Lung (tissue), 12 donors: ENCODE data around the gene DCDC2C. TPM values are rescaled to one million over a fixed set of nuclear protein-coding genes. Genes with fewer than 3 reads are reported as not detected.

Source experiments
- ATAC-seq: fragments of 200-7000 bp; cut with Tn5 transposase; one replicate; pipeline ENCODE4 v1.9.1; 2020; ENCODE audit warnings: moderate number of reproducible peaks; ENCODE audit not compliant: insufficient read depth, low FRiP score
- DNase-seq, 3 donors: peaks; one replicate each; pipeline ENCODE4 v3.0.0-alpha.2; 2013 to 2017
- H3K27ac ChIP-seq, 2 donors: one replicate each; pipeline ENCODE4 v1.5.1; 2013; ENCODE audit warnings: mild to moderate bottlenecking in 2 of 2, moderate library complexity in 2 of 2, control low read depth in 1 of 2, inconsistent platforms in 1 of 2, low read depth in 1 of 2, low read length in 1 of 2
- H3K27me3 ChIP-seq, 3 donors: one replicate each; pipeline ENCODE4 v1.5.1; 2013; ENCODE audit warnings: low read length in 2 of 3; ENCODE audit not compliant: control insufficient read depth in 3 of 3, insufficient read depth in 3 of 3
- H3K36me3 ChIP-seq, 4 donors: one replicate each; pipeline ENCODE4 v1.5.1; 2013; ENCODE audit warnings: low read length in 4 of 4, mild to moderate bottlenecking in 1 of 4, moderate library complexity in 1 of 4; ENCODE audit not compliant: control insufficient read depth in 4 of 4, insufficient read depth in 4 of 4
- H3K4me1 ChIP-seq, 5 donors: one replicate each; pipeline ENCODE4 v1.5.1; 2013; ENCODE audit warnings: low read length in 5 of 5, mild to moderate bottlenecking in 2 of 5, moderate library complexity in 1 of 5; ENCODE audit not compliant: control insufficient read depth in 5 of 5, insufficient read depth in 5 of 5
- H3K4me3 ChIP-seq: one replicate; pipeline ENCODE4 v1.5.1; 2013; ENCODE audit warnings: mild to moderate bottlenecking, control low read depth, moderate library complexity
- H3K9ac ChIP-seq, 2 donors: one replicate each; pipeline ENCODE4 v1.5.1; 2013; ENCODE audit warnings: low read length in 2 of 2, control low read depth in 1 of 2; ENCODE audit not compliant: insufficient read depth in 1 of 2
- H3K9me3 ChIP-seq, 4 donors: one replicate each; pipeline ENCODE4 v1.5.1; 2013; ENCODE audit warnings: low read length in 3 of 4, mild to moderate bottlenecking in 1 of 4, moderate library complexity in 1 of 4; ENCODE audit not compliant: control insufficient read depth in 4 of 4, insufficient read depth in 3 of 4
- WGBS, 2 donors: extraction: QIAGEN DNeasy Blood & Tissue Kit; methylation state at CpG; one replicate each; pipeline ENCODE4 v1.1.7; 2013; 5-methylcytosine and 5-hydroxymethylcytosine counted together
- polyA plus RNA-seq, 2 donors: library from polyadenylated mRNA; stranded (reverse); fragments of 200-250 nt; gene quantifications; one replicate each; pipeline ENCODE4 v1.2.1, GENCODE V29; 2013
- total RNA-seq, 2 donors: library from RNA; depleted of rRNA in 1 of 2; stranded (reverse); fragments of >200 nt in 1 of 2; gene quantifications; one replicate each; pipeline ENCODE4 v1.2.1, GENCODE V29; 2014 to 2021
- TF ChIP-seq, protein P1 (sequence below): IDR thresholded peaks from 2 replicates; pipeline ENCODE4 v1.5.1; 2012; ENCODE audit warnings: mild to moderate bottlenecking; ENCODE audit errors: control extremely low read depth, extremely low read depth
- donor health status: control.
- donor health status: control.
- donor health status: Bipolar disorder and iron deficiency.
- donor health status: healthy.
- donor health status: DM: yes; HTN: yes; CAD: no.

DCDC2C gene
- total and polyA plus RNA-seq, 4 donors = 0.37 TPM; not detected in 3

DNA sequence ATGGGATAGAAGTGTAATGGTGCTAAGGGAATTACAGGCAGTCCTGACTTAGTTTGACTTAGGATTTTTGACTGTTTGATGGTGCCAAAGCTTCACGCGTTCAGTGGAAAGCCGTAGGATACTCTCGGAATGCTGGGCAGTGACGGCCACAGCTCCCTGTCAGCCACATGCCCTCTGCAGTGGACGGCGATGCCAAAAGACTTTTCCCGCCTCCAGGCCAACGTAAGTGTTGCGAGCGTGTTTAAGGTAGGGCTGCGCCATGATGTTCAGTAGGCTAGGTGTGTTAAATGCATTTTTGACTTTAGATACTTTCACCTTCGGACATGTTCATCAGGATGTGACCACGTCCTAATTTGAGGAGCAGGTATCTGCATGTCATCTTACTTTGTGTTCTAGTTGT lies 63.4 kb downstream of the DCDC2C start:
- ATAC-seq = no peak
- Histone ChIP-seq H3K4me1 (no peaks in the 10 kb centered on the region), H3K27ac (no peak overlapping the region), H3K9me3 (peaks cover 0 to 7% (median 0%) of the 10 kb centered on the region in 4 donors), H3K27me3 (no peaks in the 10 kb centered on the region), H3K36me3 (no peaks in the 10 kb centered on the region), H3K9ac (no peak overlapping the region), H3K4me3 (no peak overlapping the region)
- TF ChIP-seq, protein P1, sequence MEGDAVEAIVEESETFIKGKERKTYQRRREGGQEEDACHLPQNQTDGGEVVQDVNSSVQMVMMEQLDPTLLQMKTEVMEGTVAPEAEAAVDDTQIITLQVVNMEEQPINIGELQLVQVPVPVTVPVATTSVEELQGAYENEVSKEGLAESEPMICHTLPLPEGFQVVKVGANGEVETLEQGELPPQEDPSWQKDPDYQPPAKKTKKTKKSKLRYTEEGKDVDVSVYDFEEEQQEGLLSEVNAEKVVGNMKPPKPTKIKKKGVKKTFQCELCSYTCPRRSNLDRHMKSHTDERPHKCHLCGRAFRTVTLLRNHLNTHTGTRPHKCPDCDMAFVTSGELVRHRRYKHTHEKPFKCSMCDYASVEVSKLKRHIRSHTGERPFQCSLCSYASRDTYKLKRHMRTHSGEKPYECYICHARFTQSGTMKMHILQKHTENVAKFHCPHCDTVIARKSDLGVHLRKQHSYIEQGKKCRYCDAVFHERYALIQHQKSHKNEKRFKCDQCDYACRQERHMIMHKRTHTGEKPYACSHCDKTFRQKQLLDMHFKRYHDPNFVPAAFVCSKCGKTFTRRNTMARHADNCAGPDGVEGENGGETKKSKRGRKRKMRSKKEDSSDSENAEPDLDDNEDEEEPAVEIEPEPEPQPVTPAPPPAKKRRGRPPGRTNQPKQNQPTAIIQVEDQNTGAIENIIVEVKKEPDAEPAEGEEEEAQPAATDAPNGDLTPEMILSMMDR = no peak
- no peak for DNase-seq
- WGBS, 2 donors = 93 to 96% methylated on average over 14 of the region's 14 CpGs

DNA sequence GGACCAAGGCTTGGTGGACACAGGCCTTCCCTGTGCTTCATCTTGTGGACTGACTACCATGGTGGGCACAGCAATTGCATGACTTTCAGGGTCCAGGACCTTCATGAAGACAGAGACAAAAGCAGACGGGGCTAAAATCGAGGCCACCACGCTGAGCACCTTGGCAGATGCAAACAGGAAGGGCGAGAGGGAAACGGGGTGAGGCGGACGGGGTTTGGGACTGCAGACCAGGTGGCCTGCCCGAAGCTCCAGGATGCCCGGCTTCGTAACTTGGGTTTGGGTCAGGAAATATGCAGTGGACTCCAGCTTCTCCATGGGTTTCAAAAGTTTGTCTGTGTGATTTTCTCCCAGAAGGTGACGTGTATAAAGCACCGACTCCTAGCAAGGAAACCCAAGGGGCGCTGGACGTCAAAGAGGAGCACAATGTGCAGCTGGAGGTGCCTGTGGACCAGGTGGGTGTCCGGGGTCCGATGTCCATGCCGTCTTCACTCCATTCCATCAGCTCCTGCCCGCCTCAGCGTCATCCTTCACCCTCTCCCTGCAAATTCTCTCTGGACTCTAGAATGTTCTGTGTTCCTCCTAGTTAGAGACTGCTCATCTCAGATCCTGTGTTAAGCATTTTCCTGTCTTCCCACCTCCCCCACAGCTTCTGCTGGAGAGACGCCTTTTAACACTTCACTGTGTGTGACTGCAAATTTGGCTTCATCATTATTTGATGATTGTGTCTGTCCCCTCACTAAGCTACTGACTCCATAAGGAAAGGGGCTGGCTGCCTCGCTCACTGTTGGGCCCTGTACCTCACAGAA lies 65.8 kb downstream of the DCDC2C start:
- TF ChIP-seq, protein P1 = no peak
- Histone ChIP-seq H3K36me3 (no peaks in the 10 kb centered on the region), H3K27ac (no peak overlapping the region), H3K9ac (no peak overlapping the region), H3K9me3 (no peaks in the 10 kb centered on the region), H3K4me1 (no peaks in the 10 kb centered on the region), H3K4me3 (no peak overlapping the region), H3K27me3 (no peaks in the 10 kb centered on the region)
- WGBS, 2 donors = 92% methylated on average over 21 of the region's 21 CpGs
- no peak for DNase-seq
- no peak for ATAC-seq

GRCh38 chr2:3769766-3770165 lies 66.4 kb downstream of the DCDC2C start:
- DNase-seq = no peak
- Histone ChIP-seq H3K9ac (no peak overlapping the region), H3K9me3 (no peaks in the 10 kb centered on the region), H3K27ac (no peak overlapping the region), H3K27me3 (no peaks in the 10 kb centered on the region), H3K4me1 (no peaks in the 10 kb centered on the region), H3K4me3 (no peak overlapping the region), H3K36me3 (no peaks in the 10 kb centered on the region)
- no peak for ATAC-seq
- TF ChIP-seq, protein P1 = no peak
- 89 to 90% methylated on average over 3 of the region's 3 CpGs for WGBS, 2 donors
